HG02970 (cell line): ENCODE measurements around the gene UMODL1.
"Not testable (repeated sequence)": the region's sequence is repeated elsewhere in the genome, so short reads cannot be mapped to it uniquely, and the experiment has no call there.

ENCODE experiments used
- ATAC-seq: cut with Tn5 transposase; IDR thresholded peaks from one replicate; pipeline ENCODE4 v1.9.1; 2021; ENCODE audit warnings: mild to moderate bottlenecking, moderate library complexity, moderate number of reproducible peaks; ENCODE audit not compliant: unreplicated experiment, low FRiP score

UMODL1 gene

GRCh38 chr21:42160111-42160721, 89.1 kb downstream of the UMODL1 start:
- ATAC-seq: no peak

GRCh38 chr21:42160765-42161164, 89.6 kb downstream of the UMODL1 start:
- no peak for ATAC-seq

- no peak for ATAC-seq
These were observed 90.4 kb downstream of the UMODL1 start for GRCh38 chr21:42161401-42161955.

- ATAC-seq: no peak
These were observed 91.0 kb downstream of the UMODL1 start for GRCh38 chr21:42161956-42162681.

- no peak for ATAC-seq
These were observed 91.9 kb downstream of the UMODL1 start for GRCh38 chr21:42162831-42163510.

GRCh38 chr21:42163511-42163863, 92.4 kb downstream of the UMODL1 start:
- ATAC-seq: no peak

GRCh38 chr21:42164064-42164789, 93.1 kb downstream of the UMODL1 start:
- no peak for ATAC-seq

GRCh38 chr21:42164818-42165217, 93.7 kb downstream of the UMODL1 start:
- ATAC-seq: no peak

GRCh38 chr21:42165901-42166300, 94.8 kb downstream of the UMODL1 start:
- ATAC-seq: no peak

GRCh38 chr21:42169758-42170157, 98.6 kb downstream of the UMODL1 start:
- ATAC-seq: no peak

GRCh38 chr21:42171091-42172053, 100.3 kb downstream of the UMODL1 start:
- ATAC-seq: no peak

- no peak for ATAC-seq
These were observed 101.7 kb downstream of the UMODL1 start for GRCh38 chr21:42172596-42173483.

GRCh38 chr21:42174173-42174572, 103.1 kb downstream of the UMODL1 start:
- ATAC-seq: no peak

GRCh38 chr21:42175110-42175710, 104.1 kb downstream of the UMODL1 start:
- ATAC-seq: no peak

- no peak for ATAC-seq
These were observed 105.7 kb downstream of the UMODL1 start for GRCh38 chr21:42176859-42177258.

GRCh38 chr21:42179316-42179715, 108.2 kb downstream of the UMODL1 start:
- ATAC-seq: no peak

GRCh38 chr21:42180001-42180400, 108.9 kb downstream of the UMODL1 start:
- ATAC-seq: not testable (repeated sequence)

GRCh38 chr21:42182713-42183371, 111.7 kb downstream of the UMODL1 start:
- ATAC-seq: no peak
